Cerebellar cortex (tissue), 1 donor: Measurements from ENCODE around the gene CD47.

ENCODE experiments used
- DNase-seq: peaks from one replicate; pipeline ENCODE4 v3.0.0-alpha.2; 2015; ENCODE audit warnings: low spot score

Gene CD47

GRCh38 chr3:108013141-108014055 is 77.4 kb downstream of the CD47 start:
- DNase-seq = peak; percentile 60

- DNase-seq = no peak
Observed at GRCh38 chr3:108012304-108012703, 78.5 kb downstream of the CD47 start.

GRCh38 chr3:108011616-108012015 is 79.2 kb downstream of the CD47 start:
- no peak for DNase-seq

- DNase-seq = no peak
Observed at GRCh38 chr3:108008931-108009639, 81.7 kb downstream of the CD47 start.

- DNase-seq = no peak
Observed at GRCh38 chr3:108008106-108008505, 82.7 kb downstream of the CD47 start.

- peak; percentile 44 for DNase-seq
Observed at GRCh38 chr3:108006881-108007331, 83.9 kb downstream of the CD47 start.

- DNase-seq = peak; percentile 57
Observed at GRCh38 chr3:108006077-108006771, 84.6 kb downstream of the CD47 start.

GRCh38 chr3:108004647-108005046 is 86.2 kb downstream of the CD47 start:
- no peak for DNase-seq

GRCh38 chr3:108001457-108001856 is 89.4 kb downstream of the CD47 start:
- no peak for DNase-seq

GRCh38 chr3:107999215-107999775 is 91.5 kb downstream of the CD47 start:
- no peak for DNase-seq

GRCh38 chr3:107997671-107998070 is 93.2 kb downstream of the CD47 start:
- DNase-seq = no peak

- DNase-seq = no peak
Observed at GRCh38 chr3:107995823-107996222, 95.0 kb downstream of the CD47 start.

- no peak for DNase-seq
Observed at GRCh38 chr3:107994956-107995715, 95.7 kb downstream of the CD47 start.

- DNase-seq = no peak
Observed at GRCh38 chr3:107994181-107994580, 96.7 kb downstream of the CD47 start.

- no peak for DNase-seq
Observed at GRCh38 chr3:107993771-107994170, 97.1 kb downstream of the CD47 start.
